Tibial nerve (tissue), 4 donors: Measurements from ENCODE around the gene FMN1.

Source experiments
- CTCF ChIP-seq, 5 experiments: fragments of 200-600 bp in 3 of 5; fragments of 450-650 bp in 2 of 5; sonication (generic) in 3 of 5; IDR thresholded peaks; one replicate each; pipeline ENCODE4 v1.5.1; 2016 to 2019; ENCODE audit warnings: antibody characterized with exemption in 5 of 5, mild to moderate bottlenecking in 3 of 5, moderate library complexity in 2 of 5
- EP300 ChIP-seq, 2 donors: sonication (generic); formaldehyde crosslinking; IDR thresholded peaks; one replicate each; pipeline ENCODE4 v1.6.1; 2017; ENCODE audit warnings: antibody characterized with exemption in 2 of 2, mild to moderate bottlenecking in 1 of 2
- POLR2A ChIP-seq, 2 donors: fragments of 450-650 bp; IDR thresholded peaks; one replicate each; pipeline ENCODE4 v1.6.1; 2017; ENCODE audit warnings: antibody characterized with exemption in 2 of 2, mild to moderate bottlenecking in 2 of 2, moderate library complexity in 2 of 2

- TF ChIP-seq CTCF (IDR thresholded peaks at IDR 0.05) (no peak), POLR2A (IDR thresholded peaks at IDR 0.05) (no peak), EP300 (IDR thresholded peaks at IDR 0.05) (no peak)
Measured at GRCh38 chr15:32909431-32909830, 285.1 kb downstream of the FMN1 start.
